Measurements from ENCODE around the gene PTRH1. TPM values are rescaled to one million over a fixed set of nuclear protein-coding genes. Genes with fewer than 3 reads are reported as not detected.

Gene PTRH1
- total RNA-seq, 2 donors from 2014 or later, result 8.9 to 23.8 TPM

- TF ChIP-seq CTCF (IDR thresholded peaks at IDR 0.05), result no peak
- no peak overlapping the region for H3K9ac ChIP-seq (ENCODE audit: low read depth in 2 of 2, low read length in 2 of 2)
- H3K4me3 ChIP-seq, result no peak overlapping the region
- H3K4me1 ChIP-seq, result peaks cover 7% of the 10 kb centered on the region
- no peaks in the 10 kb centered on the region for H3K27me3 ChIP-seq
- DNase-seq, result no peak
- no peaks in the 10 kb centered on the region for H3K9me3 ChIP-seq
- H3K27ac ChIP-seq, result no peak overlapping the region
- no peaks in the 10 kb centered on the region for H3K36me3 ChIP-seq
- intact Hi-C loops (cut with DNase I), result loop anchor here (10.0 kb wide), 1 partner anchor 227 kb away; no protein-coding TSS in a partner anchor
Observed at GRCh38 chr9:127731938-127732337, 16.5 kb upstream of the PTRH1 start.

- TF ChIP-seq CTCF (IDR thresholded peaks at IDR 0.05), result no peak
- Histone ChIP-seq H3K4me1 (peaks cover 7% of the 10 kb centered on the region), H3K4me3 (no peak overlapping the region), H3K9me3 (no peaks in the 10 kb centered on the region), H3K36me3 (no peaks in the 10 kb centered on the region), H3K27ac (no peak overlapping the region), H3K9ac (ENCODE audit: low read depth in 2 of 2, low read length in 2 of 2) (no peak overlapping the region), H3K27me3 (no peaks in the 10 kb centered on the region)
- DNase-seq, result no peak
- intact Hi-C loops (cut with DNase I), result loop anchor here (10.0 kb wide), 1 partner anchor 226 kb away; no protein-coding TSS in a partner anchor
Observed at GRCh38 chr9:127730799-127731410, 15.4 kb upstream of the PTRH1 start.

- no peak overlapping the region for H3K9ac ChIP-seq (ENCODE audit: low read depth in 2 of 2, low read length in 2 of 2)
- peaks cover 7% of the 10 kb centered on the region for H3K4me1 ChIP-seq
- no peak overlapping the region for H3K4me3 ChIP-seq
- intact Hi-C loops (cut with DNase I), result loop anchor here (10.0 kb wide), 1 partner anchor 225 kb away; no protein-coding TSS in a partner anchor
- H3K27me3 ChIP-seq, result no peaks in the 10 kb centered on the region
- no peaks in the 10 kb centered on the region for H3K9me3 ChIP-seq
- no peak for TF ChIP-seq CTCF (IDR thresholded peaks at IDR 0.05)
- no peaks in the 10 kb centered on the region for H3K36me3 ChIP-seq
- H3K27ac ChIP-seq, result no peak overlapping the region
- DNase-seq, result no peak
Observed at GRCh38 chr9:127730262-127730661, 14.8 kb upstream of the PTRH1 start.

- no peaks in the 10 kb centered on the region for H3K36me3 ChIP-seq
- no peak for TF ChIP-seq CTCF (IDR thresholded peaks at IDR 0.05)
- no peak overlapping the region for H3K27ac ChIP-seq
- no peak overlapping the region for H3K4me3 ChIP-seq
- DNase-seq, result no peak
- H3K27me3 ChIP-seq, result no peaks in the 10 kb centered on the region
- no peak overlapping the region for H3K9ac ChIP-seq (ENCODE audit: low read depth in 2 of 2, low read length in 2 of 2)
- peaks cover 7% of the 10 kb centered on the region for H3K4me1 ChIP-seq
- intact Hi-C loops (cut with DNase I), result loop anchor here (10.0 kb wide), 1 partner anchor 225 kb away; no protein-coding TSS in a partner anchor
- H3K9me3 ChIP-seq, result no peaks in the 10 kb centered on the region
Observed at GRCh38 chr9:127729522-127730256, 14.2 kb upstream of the PTRH1 start.

- intact Hi-C loops (cut with DNase I), result no loop called here
- TF ChIP-seq CTCF (IDR thresholded peaks at IDR 0.05), result no peak
- DNase-seq, result no peak
- peaks cover under 1% of the 10 kb centered on the region for H3K4me1 ChIP-seq
- H3K27me3 ChIP-seq, result no peaks in the 10 kb centered on the region
- H3K9me3 ChIP-seq, result no peaks in the 10 kb centered on the region
- no peaks in the 10 kb centered on the region for H3K36me3 ChIP-seq
- H3K9ac ChIP-seq (ENCODE audit: low read depth in 2 of 2, low read length in 2 of 2), result no peak overlapping the region
- H3K27ac ChIP-seq, result no peak overlapping the region
- H3K4me3 ChIP-seq, result no peak overlapping the region
Observed at GRCh38 chr9:127728808-127729207, 13.3 kb upstream of the PTRH1 start.

Data from colonic mucosa (tissue), 4 donors.